Measurements from ENCODE around the gene ITGA1.

DNA sequence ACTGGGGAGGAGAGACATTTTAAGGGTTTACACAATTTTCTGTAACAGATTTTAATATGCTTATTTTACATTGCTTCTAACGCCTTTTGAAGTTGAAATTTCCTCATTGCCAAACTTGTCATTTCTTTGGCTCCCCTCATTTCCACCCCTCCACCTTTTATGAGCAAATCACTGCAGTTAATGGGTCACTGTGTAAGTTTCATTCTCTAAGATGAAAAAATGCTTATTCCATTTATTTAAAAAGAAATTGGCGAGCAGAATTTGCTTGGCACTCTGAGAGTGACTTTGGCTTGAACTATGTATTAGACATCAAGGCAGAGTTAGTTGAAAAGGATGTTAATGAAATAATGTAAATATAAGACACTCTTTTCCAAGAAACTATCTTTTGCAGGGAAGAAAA, 66.6 kb downstream of the ITGA1 start:
- TF ChIP-seq, protein P1, sequence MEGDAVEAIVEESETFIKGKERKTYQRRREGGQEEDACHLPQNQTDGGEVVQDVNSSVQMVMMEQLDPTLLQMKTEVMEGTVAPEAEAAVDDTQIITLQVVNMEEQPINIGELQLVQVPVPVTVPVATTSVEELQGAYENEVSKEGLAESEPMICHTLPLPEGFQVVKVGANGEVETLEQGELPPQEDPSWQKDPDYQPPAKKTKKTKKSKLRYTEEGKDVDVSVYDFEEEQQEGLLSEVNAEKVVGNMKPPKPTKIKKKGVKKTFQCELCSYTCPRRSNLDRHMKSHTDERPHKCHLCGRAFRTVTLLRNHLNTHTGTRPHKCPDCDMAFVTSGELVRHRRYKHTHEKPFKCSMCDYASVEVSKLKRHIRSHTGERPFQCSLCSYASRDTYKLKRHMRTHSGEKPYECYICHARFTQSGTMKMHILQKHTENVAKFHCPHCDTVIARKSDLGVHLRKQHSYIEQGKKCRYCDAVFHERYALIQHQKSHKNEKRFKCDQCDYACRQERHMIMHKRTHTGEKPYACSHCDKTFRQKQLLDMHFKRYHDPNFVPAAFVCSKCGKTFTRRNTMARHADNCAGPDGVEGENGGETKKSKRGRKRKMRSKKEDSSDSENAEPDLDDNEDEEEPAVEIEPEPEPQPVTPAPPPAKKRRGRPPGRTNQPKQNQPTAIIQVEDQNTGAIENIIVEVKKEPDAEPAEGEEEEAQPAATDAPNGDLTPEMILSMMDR (optimal IDR thresholded peaks at IDR 0.05 in 1 of 3, IDR thresholded peaks at IDR 0.05 in 1 of 3, conservative IDR thresholded peaks at IDR 0.05 in 1 of 3; ENCODE audit: extremely low read depth in 1 of 3, insufficient read depth in 2 of 3, low read length in 3 of 3) = no peak
- TF ChIP-seq EZH2 (IDR thresholded peaks at IDR 0.05; ENCODE audit: low read length) = no peak
